Activated CD4-positive, CD25-positive, alpha-beta regulatory T cell treated with anti-CD3 and anti-CD28 coated beads, Interleukin-2, amount 50 U/mL, for 72 hours (primary cell): ENCODE measurements around the gene HOXA13.

Source experiments
- DNase-seq: peaks from one replicate; pipeline ENCODE4 v3.0.0; 2021

HOXA13 gene

DNA sequence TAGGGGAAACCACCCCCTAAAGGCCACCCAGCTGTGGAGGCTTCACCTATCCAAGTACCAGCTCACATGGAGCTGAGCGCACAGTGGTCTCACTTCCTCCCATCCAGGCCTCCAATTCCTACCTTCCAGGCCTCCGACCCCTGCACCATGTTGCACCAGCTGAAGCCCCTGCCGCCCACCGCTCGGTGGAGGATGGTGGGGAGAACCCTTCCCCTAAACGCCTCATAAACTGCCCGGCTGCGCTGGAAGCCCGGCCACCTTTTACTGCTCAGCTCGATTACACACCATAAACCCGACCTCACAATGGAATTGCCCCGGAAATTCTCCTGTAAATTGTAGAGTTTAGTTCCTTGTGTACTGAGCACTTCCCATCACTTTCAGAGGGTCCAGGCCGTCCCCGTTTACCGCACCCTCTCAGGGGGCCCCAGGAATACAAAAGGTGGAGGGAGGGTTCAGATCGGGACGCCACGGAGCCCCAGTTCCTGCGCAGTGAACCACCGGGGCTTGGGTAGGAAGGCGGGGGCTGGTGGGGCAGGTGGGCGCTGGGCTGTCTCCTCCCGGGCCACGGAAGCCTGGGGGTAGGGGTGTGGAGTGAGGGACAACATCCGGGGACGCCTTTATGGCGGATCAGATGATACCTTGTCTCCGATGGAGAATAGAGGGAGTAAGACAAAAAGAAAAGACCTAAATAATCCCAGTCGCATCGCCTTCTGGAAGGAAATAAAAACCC, 42.0 kb downstream of the HOXA13 start:
- peak; percentile 30 for DNase-seq

DNA sequence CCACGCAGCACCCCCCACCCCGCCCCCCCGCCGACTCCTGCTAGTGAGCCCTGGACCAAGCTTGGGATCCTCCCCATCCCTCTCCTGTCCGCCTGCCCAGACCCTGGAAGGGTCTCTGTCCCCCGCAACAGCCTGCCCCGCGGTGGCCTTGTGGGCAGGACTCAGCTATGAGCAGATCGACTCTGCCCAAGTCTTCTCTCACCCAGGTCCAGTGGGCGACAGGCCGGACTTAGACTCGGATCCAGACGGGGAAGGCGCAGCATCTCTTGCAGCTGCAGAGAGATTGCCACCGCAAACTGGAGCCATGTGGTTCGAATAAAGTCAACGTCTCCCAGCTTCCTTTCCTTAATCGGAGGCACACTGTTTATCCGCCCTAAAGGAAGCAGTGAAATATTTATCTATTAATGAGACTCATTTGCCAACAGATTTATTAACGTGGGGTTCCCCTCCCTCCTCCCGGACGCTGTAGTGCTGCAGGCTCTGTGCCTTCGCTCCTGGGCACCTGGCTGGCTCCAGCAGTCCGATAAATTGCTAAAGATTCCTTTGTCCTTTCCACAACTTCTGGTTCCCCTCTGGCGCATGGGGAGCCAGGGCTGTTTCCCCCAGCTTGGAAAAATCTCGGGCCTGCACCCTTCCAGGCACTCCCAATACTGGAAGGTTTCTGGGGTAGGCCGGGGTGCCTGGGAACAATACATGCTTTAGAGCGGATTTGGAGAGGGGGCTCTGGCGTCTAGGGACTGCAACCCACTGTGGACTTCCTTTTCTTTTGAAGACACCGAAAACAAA, 42.8 kb downstream of the HOXA13 start:
- peak; percentile 30 for DNase-seq

DNA sequence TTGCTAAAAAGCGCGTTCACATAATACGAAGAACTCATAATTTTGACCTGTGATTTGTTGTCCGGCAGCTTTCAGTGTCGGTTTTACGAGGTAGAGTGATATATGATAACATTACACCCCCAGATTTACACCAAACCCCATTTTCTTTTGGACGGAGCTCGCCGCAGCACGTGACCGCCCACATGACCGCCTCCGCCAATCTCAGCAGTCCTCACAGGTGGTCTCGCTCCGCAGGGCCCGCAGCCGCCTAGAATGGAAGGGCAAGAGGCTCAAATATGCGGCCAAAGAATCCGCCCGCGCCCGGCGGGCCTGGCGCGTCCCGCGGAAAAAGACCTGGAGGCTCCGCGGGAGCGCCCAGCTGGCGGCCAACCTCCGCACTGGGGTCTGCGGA, 43.4 kb downstream of the HOXA13 start, which contains the start of gene HOXA7:
Gene HOXA7 (minus strand): TSS at position 168 of the 391 bp plus-strand sequence. CDS start 130 bp downstream, at position 38.
- peak; percentile 32 for DNase-seq

DNA sequence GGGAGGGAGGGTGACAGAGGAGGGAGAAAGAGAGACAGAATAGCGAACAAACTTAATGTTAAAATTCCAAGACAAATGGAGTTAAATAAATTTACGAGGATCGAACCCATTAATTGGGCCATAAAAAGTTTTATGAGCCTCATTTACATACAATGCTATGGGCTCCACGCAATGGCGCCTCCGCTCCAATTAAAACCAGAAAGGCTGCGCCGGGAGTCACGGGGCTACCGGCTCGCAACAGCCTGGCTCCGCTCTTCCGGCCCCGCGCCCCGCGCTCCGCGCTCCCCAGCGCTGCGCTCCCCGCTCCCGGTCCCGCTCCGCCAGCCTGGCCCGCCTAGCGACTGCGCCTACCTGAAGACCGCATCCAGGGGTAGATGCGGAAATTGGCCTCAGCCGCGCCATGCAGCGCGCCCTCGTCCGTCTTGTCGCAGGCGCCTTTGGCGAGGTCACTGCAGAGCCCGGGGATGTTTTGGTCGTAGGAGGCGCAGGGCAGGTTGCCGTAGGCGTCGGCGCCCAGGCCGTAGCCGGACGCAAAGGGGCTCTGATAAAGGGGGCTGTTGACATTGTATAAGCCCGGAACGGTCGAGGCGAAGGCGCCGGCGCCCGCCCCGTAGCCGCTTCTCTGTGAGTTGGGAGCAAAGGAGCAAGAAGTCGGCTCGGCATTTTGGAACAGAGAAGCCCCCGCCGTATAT, 43.9 kb downstream of the HOXA13 start:
- peak; percentile 35 for DNase-seq

DNA sequence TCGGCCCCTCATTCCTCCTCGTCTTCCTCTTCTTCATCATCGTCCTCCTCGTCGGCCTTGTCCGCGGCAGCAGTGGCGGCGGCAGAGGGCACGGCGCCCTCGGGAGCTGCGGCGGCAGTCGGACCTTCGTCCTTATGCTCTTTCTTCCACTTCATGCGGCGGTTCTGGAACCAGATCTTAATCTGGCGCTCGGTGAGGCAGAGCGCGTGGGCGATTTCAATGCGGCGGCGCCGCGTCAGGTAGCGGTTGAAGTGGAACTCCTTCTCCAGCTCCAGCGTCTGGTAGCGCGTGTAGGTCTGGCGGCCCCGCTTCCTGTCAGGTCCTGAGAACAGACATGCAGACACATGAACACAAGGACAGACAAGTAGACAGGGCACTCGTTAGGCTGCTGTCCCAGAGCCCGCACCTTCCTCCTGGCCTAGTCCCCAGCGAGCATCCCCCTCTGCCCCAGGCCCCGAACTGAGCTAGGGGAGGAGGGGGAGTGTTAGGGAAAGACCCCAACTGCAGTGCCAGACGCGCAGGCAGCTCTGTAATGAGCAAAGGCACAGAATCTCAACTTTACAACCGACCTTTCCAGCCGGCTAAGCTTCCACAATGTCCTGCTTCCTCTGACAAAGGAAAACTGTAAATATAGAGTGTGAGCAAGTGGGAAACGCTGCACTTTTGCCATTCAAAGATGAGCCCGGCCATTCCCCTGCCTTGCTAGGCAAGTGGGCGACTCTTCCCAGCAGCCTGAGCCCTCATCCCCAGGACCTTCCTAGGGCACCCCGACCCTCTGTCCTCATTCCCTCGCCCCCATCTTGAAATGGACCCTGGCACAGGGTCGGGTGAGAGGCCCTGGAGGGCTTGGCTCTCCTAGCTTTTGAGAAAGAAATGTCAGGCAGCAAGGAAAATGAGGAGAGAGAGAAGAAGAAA, 44.7 kb downstream of the HOXA13 start:
- peak; percentile 40 for DNase-seq

DNA sequence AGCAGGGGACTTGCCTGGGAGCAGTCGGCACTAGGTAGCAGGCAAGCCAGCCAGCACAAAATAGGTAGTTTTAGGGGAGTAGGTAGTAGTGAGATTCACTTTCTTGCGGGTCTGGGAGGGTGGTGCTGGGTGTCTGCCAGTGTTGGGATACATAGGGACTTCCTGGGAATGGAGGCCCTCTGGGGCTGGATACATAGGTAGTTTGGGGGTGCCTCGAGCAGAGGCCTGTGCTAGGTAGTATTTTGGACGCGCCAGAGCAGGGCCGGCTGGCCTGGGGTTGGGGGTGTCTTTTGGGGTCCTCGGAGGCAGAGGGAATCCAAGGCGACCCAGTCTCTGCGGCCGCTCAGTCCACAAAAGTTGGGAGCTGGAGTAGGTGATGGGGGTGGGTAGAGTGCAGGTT, 45.5 kb downstream of the HOXA13 start:
- DNase-seq, result no peak

DNA sequence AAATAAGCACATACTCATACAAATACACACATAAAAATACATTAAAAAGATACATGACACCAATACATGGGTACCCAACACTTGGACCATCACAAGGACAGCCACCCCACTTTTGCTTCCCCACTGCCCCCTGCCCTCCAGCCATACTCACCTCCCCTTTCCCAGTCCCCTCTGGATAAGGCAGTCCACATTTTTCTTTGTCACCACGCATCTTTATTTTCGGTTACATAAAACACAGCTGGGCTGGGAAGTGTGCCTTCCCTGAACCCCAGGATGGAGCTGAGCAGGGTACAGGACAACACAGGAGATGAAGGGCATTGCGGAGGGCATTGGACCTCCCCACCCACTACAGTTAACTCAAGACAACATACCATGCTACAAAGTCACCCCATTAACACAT, 46.4 kb downstream of the HOXA13 start:
- DNase-seq, result no peak

DNA sequence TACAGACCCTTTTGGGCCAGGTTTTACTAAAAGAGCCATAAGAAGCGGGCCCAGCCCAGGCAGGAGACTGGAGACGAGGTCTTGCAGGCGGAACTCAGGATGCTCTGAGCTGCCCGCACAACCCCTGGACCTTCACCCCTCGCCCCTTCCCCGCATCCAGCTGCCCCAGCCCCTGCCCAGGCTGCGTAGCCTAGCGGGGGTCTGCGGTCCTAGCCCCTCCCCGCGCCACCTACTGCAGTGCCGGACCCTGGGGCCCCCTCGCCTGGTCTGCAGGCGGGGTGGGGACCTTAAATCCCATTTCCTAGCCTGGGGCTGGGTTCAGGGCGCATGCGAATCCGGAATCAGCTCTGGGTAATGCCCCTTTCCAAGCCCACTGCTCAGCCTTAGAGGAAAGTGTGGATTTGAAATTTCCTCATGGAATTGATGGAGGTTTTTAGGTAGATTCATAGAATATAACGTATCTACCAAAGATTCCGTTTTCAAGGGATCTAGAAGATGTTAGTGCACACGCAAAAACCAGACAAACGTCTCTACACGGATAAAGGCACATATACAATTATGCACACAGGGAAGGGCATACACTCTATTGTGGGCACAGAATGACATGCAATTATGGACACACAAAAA, 47.0 kb downstream of the HOXA13 start:
- DNase-seq, result no peak

DNA sequence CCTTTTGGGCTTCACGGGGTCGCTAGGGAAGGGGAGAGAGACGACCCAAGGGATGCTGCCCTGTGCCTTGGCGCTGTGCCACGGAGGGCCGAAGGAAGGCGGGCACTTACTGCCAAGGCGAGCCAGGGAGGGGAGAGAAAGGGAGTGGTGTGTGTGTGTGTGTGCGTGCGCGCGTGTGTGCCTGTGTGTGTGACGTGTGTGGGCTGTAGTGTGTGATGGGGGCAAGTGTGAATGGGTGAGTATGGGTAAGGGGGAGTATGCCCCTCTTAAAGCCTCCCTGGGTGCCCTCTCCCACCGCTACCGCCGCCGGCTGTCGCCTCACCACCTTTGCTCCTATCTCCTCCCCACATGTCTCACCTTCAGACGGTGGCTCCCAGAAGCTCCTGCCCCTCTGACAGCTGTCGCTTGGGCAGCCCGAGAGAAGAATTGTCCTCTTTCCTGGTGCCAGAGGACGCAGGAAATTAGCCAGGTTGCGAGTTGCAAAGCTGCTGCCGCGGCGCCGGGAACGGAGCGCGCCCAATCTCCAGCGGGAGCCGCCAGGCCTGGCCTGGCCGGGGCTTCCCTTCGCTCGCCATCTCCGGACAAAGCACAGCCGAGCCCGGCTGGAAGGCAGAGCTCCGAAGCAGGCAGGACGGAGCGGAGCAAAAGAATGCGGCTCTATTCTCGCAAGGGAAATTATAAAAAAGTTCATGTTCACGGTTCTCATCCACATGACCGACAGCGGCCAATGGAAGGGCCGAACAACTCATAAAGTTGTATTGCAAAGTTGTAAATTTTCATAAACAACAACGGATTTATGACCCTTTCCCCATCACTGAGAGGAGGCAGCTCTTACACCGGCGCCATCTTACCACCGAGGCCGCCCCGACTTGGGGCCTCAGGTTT, 47.7 kb downstream of the HOXA13 start, which contains the start of gene HOXA3:
Gene HOXA3 (minus strand): TSS at position 653 of the 885 bp plus-strand sequence. CDS start 41,943 bp downstream, outside the sequence.
- no peak for DNase-seq

DNA sequence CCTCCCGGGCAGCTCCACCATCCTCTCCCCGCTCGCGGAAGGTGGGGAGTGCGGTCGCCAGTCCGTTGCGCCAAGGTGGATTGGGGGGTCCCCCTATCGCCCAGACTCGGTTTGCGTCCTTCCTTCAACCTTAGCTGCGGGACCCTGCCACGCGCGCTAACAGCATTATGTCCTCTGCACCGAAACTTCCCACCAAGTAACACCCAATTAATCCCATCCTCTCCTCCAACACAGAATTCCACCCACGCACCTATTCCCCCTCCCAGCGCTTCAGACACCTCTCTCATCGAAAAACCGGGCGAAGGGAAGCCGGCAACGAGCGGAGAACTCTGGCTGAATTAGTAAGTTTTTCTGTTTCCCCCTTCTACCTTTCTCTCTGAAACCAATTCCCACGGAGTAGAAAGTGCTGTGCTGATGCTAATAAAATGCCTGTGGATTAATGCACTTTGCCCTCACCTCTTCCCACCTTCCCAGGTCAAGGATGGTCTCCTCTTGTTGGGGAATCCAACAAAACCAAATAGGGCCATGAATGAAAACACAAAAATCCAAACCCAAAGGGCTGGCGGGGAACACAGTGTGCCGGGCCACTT, 48.5 kb downstream of the HOXA13 start:
- peak; percentile 31 for DNase-seq

DNA sequence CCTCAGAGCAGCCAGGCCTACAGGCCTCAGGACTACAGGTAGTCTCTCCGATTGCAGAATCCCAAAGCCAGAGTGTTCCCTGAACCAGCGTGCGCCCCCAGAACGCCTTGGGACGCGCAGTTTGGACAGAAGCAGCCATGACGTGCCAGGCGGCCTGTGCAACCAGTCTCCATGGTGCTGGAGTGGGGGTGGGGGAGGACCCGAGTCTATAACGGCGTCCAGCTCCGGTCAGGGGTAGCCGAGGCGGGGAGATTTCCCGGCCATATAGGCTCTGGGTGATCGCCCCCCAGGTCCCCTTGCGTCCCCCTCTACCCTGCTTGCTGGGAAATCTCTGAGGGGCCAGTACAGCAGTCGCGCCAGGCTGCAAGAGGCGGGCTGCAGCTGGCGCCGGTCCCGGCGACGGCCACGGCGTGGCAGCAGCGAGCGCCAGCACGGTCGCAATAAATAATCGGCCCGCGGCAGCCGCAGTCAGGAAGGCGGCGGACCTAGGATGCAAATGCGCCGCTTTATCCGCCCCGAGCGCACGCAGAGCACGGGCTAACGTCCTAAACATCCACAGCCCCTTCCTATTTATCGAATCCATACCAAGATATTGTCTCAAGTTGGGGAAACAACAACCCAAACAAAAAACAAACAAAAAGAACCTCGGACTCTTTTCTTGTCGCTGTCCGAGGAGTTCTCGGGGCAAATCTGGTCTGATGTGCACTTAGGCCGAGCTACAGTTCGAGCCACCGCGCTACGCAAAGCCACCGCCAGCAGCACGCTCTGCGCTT, 49.1 kb downstream of the HOXA13 start:
- peak; percentile 72 for DNase-seq

DNA sequence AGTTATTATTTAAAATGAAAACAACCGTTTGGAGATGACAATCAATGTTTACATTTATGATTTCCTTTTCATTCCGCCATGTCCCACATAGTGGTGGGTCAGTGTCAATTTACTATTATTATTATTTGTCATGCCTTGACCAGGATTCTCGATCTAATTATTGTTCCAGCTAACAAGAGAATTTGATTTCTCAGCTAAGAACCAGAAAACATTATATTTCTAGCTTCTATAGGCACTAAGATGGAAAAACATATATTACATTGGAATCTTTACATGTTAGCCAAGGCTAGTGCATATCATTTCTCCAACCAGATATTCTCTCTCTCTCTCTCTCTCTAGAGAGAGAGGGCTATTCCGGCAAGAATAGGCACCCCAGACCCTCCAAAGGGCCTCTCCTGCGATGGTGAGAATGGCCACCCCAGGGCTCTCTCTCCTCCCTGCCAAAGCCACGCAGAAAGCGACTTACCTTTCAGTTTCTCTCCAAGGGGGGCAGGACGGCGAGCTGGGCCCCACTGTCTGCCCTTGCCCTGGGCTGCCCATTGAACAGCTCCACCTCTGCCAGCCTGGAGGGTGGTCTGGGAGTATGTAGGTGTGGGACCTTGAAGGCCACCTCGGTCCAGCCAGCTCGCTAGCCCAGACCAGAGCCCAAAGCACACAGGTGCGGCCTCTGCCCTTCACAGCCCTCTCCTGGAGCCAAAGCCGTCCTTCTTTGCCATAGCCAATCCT, 49.9 kb downstream of the HOXA13 start:
- DNase-seq, result no peak

DNA sequence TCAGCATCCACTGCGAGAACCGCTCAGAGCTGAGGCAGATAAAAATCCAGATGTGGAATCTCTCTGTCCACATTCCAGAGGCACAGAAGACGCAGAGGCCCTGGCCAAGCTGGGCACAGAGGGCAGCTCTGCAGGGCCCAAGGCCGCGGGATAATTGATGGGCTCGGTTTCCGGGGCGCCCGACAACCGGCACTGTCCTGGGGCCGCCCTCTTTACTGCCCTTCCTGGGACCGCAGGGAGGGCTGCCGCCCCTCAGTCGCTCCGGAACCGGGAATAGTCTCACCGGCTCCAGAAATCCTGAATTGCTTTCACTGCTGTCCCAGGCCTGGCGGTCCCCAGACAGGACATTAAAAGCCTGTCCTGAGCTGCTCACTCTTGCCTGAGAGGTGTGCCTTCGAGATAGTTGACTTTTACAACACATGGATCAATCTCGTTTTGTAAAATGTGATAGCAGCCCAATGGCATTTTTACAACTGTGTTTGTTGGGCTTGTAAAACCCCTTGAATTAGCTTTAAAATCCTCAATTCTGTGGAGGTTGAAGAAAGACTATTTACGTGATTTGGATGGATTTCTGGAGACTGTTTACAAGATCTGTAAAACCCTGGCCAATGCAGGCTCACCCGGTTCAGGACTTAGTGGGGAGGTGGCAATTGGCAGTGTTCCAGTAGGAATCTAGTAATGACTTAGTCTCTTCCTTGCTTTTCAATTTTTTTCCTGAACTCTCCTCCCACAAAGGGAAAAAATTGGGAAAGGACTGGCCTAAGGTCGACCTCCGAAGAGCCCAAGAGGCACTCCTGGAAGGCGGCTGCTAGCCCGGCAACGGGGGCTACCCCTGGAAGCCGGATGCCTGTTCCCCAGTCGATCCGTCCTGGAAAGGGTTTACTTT, 50.9 kb downstream of the HOXA13 start:
- DNase-seq, result no peak

DNA sequence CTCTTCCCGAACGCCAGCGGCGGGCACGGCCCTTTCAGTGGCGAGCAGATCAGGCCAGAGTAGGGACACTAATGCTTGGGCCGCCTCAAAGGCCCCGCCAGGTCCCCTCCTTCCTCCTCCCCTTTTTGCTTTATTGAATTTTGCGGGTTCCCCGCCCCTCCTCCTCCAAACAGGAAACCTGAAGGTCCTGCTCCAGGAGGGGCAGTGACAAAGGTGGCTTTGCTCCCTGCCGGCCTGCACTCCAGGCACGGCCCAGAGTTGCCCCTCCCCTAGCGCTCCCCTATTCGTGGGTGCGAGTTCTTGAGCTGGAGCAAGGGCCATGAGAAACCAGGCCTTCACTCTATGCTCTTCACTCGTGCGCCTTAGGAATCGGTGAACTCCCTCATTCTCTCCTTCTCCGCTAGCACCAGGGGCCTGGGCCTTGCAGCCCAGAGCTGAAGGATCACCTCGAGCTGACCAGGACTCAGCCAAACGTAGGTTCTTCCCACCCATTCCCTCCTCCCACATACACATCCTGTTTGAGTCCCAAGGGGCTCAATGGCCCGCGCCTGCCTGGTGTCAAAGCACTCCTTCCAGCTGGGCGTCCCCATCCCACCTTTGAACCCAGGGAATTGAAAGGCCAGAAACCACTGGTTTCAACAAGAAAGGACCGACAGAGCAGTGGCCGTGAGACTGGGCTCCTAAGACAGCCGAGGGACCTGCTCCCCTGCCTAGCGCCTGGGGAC, 51.7 kb downstream of the HOXA13 start:
- DNase-seq, result peak; percentile 29

DNA sequence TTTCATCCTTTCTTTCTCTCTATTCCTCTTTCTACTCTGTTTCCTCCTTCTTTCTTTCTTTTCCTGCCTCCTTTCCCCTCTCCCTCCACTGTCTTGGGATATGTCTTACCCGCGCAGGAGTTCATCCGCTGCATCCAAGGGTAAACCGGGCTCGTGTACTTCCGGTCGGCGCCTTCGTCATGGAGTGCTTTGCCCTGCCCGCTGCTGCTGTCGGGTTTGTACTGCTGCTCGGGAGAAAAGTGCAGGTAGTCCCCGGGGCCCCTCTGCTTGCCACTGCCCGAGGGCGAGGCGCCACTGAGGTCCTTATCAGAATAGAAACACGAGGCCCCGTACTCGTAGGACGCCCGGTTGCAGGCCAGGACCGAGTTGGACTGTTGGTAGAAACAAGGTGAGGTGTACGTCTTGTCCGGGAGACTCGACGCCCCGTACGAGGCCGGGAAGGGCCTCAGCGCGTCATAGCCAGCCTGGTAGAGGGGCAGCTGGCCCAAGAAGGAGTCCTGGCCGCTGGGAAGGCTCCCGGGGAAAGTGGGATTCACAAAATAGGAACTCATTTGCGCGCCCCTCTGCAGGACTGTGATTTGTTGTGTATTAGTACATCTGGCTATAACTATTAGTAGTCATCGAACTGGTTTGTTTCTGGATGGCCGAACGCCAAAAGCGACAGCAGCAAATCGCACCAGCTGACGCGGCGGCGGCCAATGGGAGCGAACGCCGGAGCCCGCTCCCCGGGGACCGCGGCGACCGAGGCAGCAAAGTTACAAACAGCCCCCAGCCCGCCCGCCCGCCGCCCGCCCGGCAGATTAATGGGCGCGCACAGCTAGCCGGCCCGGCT, 52.5 kb downstream of the HOXA13 start, which contains the start of gene HOXA6:
Gene HOXA6 (minus strand): TSS at position 576 of the 832 bp plus-strand sequence. CDS start 25 bp downstream, at position 551.
- peak; percentile 34 for DNase-seq
